HG02623 (cell line): ENCODE data around the gene TSC22D2.

Experiments
- ATAC-seq: cut with Tn5 transposase; IDR thresholded peaks from one replicate; pipeline ENCODE4 v1.9.1; 2021; ENCODE audit warnings: moderate library complexity; ENCODE audit not compliant: unreplicated experiment

Gene TSC22D2

GRCh38 chr3:150384296-150385212 lies 23.5 kb upstream of the TSC22D2 start:
- peak; percentile 99 for ATAC-seq

GRCh38 chr3:150385296-150386242 lies 22.5 kb upstream of the TSC22D2 start:
- peak; percentile 34 for ATAC-seq

- ATAC-seq, result no peak
Observed at GRCh38 chr3:150388498-150389418, 19.3 kb upstream of the TSC22D2 start.

- no peak for ATAC-seq
Observed at GRCh38 chr3:150390087-150390486, 18.0 kb upstream of the TSC22D2 start.

GRCh38 chr3:150391161-150391560 lies 16.9 kb upstream of the TSC22D2 start:
- ATAC-seq, result no peak

- no peak for ATAC-seq
Observed at GRCh38 chr3:150393745-150394144, 14.4 kb upstream of the TSC22D2 start.

- ATAC-seq, result no peak
Observed at GRCh38 chr3:150394606-150395005, 13.5 kb upstream of the TSC22D2 start.

GRCh38 chr3:150396491-150396890 lies 11.6 kb upstream of the TSC22D2 start:
- ATAC-seq, result no peak

GRCh38 chr3:150396956-150397550 lies 11.0 kb upstream of the TSC22D2 start:
- no peak for ATAC-seq

- no peak for ATAC-seq
Observed at GRCh38 chr3:150399060-150399459, 9.0 kb upstream of the TSC22D2 start.

- no peak for ATAC-seq
Observed at GRCh38 chr3:150401285-150401684, 6.8 kb upstream of the TSC22D2 start.

- no peak for ATAC-seq
Observed at GRCh38 chr3:150402217-150402616, 5.9 kb upstream of the TSC22D2 start.

- no peak for ATAC-seq
Observed at GRCh38 chr3:150404023-150404422, 4.1 kb upstream of the TSC22D2 start.

- ATAC-seq, result no peak
Observed at GRCh38 chr3:150407051-150407807, 869 bp upstream of the TSC22D2 start.

- ATAC-seq, result peak; percentile 4
Observed at GRCh38 chr3:150407808-150408220, 284 bp upstream of the TSC22D2 start.

- ATAC-seq, result no peak
Observed at GRCh38 chr3:150409125-150409511, 1.0 kb downstream of the TSC22D2 start.

- ATAC-seq, result peak; percentile 29
Observed at GRCh38 chr3:150409512-150410310, 1.6 kb downstream of the TSC22D2 start.

GRCh38 chr3:150410311-150411105 lies 2.4 kb downstream of the TSC22D2 start:
- no peak for ATAC-seq
